Keratinocyte (primary cell): ENCODE measurements around the gene TMEM248. TPM values are rescaled to one million over a fixed set of nuclear protein-coding genes. Genes with fewer than 3 reads are reported as not detected.
"Not testable (repeated sequence)": the region's sequence is repeated elsewhere in the genome, so short reads cannot be mapped to it uniquely, and the experiment has no call there.

ENCODE experiments used
- DNase-seq: peaks from one replicate; pipeline ENCODE4 v3.0.0-alpha.2; 2011; ENCODE audit warnings: low read depth, missing footprints, low spot score
- FAIRE-seq: peaks from 2 replicates; lab custom pipeline; 2011; peaks lifted over from hg19 to GRCh38; lab: Jason Lieb, UNC
- H2AFZ ChIP-seq: 2 replicates; pipeline ENCODE4 v1.6.0; 2012; ENCODE audit warnings: low read length, control low read depth, inconsistent platforms; ENCODE audit not compliant: control insufficient read depth
- H3K27ac ChIP-seq: 2 replicates; pipeline ENCODE4 v1.5.1; 2011; ENCODE audit warnings: low read length; ENCODE audit not compliant: control insufficient read depth, insufficient read depth
- H3K27me3 ChIP-seq: 3 replicates; pipeline ENCODE4 v1.6.0; 2011; ENCODE audit warnings: low read length; ENCODE audit not compliant: control insufficient read depth, insufficient read depth; ENCODE audit errors: extremely low read depth
- H3K36me3 ChIP-seq, 2 experiments: 2 replicates in 1 of 2; 3 replicates in 1 of 2; pipeline ENCODE4 v1.5.1; 2011; ENCODE audit warnings: low read length in 2 of 2, mild to moderate bottlenecking in 1 of 2; ENCODE audit not compliant: control insufficient read depth in 2 of 2, insufficient read depth in 2 of 2; ENCODE audit errors: extremely low read depth in 1 of 2
- H3K4me1 ChIP-seq: 3 replicates; pipeline ENCODE4 v1.5.1; 2011; ENCODE audit warnings: low read length; ENCODE audit not compliant: control insufficient read depth, insufficient read depth; ENCODE audit errors: extremely low read depth
- H3K4me2 ChIP-seq: 3 replicates; pipeline ENCODE4 v1.6.0; 2011; ENCODE audit warnings: low read depth, low read length; ENCODE audit not compliant: control insufficient read depth, insufficient read depth; ENCODE audit errors: extremely low read depth
- H3K4me3 ChIP-seq, 3 experiments: fragments of 200-600 bp in 1 of 3; sonication (generic) in 1 of 3; 2 replicates in 2 of 3; 3 replicates in 1 of 3; pipeline ENCODE4 v1.5.1; 2011 to 2016; ENCODE audit warnings: low read length in 3 of 3, mild to moderate bottlenecking in 3 of 3, control low read depth in 2 of 3, inconsistent platforms in 1 of 3, low read depth in 1 of 3, mixed read lengths in 1 of 3, mixed run types in 1 of 3, moderate library complexity in 1 of 3; ENCODE audit not compliant: control insufficient read depth in 2 of 3, insufficient read depth in 2 of 3; ENCODE audit errors: extremely low read depth in 1 of 3
- H3K79me2 ChIP-seq: 2 replicates; pipeline ENCODE4 v1.6.0; 2012; ENCODE audit warnings: low read length; ENCODE audit not compliant: control insufficient read depth, insufficient read depth
- H3K9ac ChIP-seq: 3 replicates; pipeline ENCODE4 v1.6.0; 2011; ENCODE audit warnings: low read length; ENCODE audit not compliant: control insufficient read depth, insufficient read depth; ENCODE audit errors: extremely low read depth
- H3K9me1 ChIP-seq: 3 replicates; pipeline ENCODE4 v1.6.0; 2011; ENCODE audit warnings: low read length; ENCODE audit not compliant: control insufficient read depth, insufficient read depth; ENCODE audit errors: extremely low read depth
- H3K9me3 ChIP-seq: 2 replicates; pipeline ENCODE4 v1.5.1; 2012; ENCODE audit warnings: low read depth, low read length; ENCODE audit not compliant: control insufficient read depth
- H4K20me1 ChIP-seq: 3 replicates; pipeline ENCODE4 v1.6.0; 2011; ENCODE audit warnings: low read length; ENCODE audit not compliant: control insufficient read depth, insufficient read depth; ENCODE audit errors: extremely low read depth
- CTCF ChIP-seq, 3 experiments: IDR thresholded peaks in 1 of 3; conservative IDR thresholded peaks in 1 of 3; optimal IDR thresholded peaks in 1 of 3; 2 replicates in 2 of 3; 3 replicates in 1 of 3; pipeline versions ENCODE3 to v1.5.1; 2011; ENCODE audit warnings: low read length in 3 of 3, mild to moderate bottlenecking in 3 of 3, moderate library complexity in 2 of 3, control low read depth in 1 of 3, inconsistent platforms in 1 of 3; ENCODE audit not compliant: insufficient read depth in 2 of 3; ENCODE audit errors: extremely low read depth in 1 of 3
- EZH2 ChIP-seq: IDR thresholded peaks from one replicate; pipeline ENCODE4 v1.6.1; 2012; ENCODE audit warnings: inconsistent platforms, mild to moderate bottlenecking, low read length, moderate library complexity
- dilution Hi-C: fragments of 300-500 bp; cut with MboI; formaldehyde crosslinking; loops from one replicate; pipeline ENCODE4 v1.7.0; 2020; ENCODE audit warnings: low sequenced_read_pairs; ENCODE audit not compliant: extremely low pct_ligation_motif_present
- polyA plus RNA-seq, 5 experiments: library from polyadenylated mRNA; depleted of rRNA in 3 of 5; stranded (reverse) in 3 of 5; stranded (forward) in 1 of 5; unstranded in 1 of 5; fragments of >200 nt; gene quantifications; 1 replicate in 1 of 5; 2 replicates in 3 of 5; 3 replicates in 1 of 5; pipeline versions ENCODE4 v1.2.1 to v1.2.3, GENCODE V29; 2011 to 2012; ENCODE audit warnings: missing spikeins in 2 of 5, low read depth in 1 of 5, low replicate concordance in 1 of 5

The TMEM248 gene
- polyA plus RNA-seq, 1 donor (not counting 4 experiments of a cell fraction or from before 2014, with no cell fraction given), result 70.2 TPM

- no peak for DNase-seq
- Histone ChIP-seq H3K79me2 (no peaks in the 10 kb centered on the region), H3K36me3 (peaks cover 0 to 3% of the 10 kb centered on the region in 2 experiments), H3K9ac (no peak overlapping the region), H3K9me3 (no peaks in the 10 kb centered on the region), H3K4me2 (no peak overlapping the region), H2AFZ (no peak overlapping the region), H3K4me1 (peaks cover 5% of the 10 kb centered on the region), H3K9me1 (no peaks in the 10 kb centered on the region), H4K20me1 (no peaks in the 10 kb centered on the region), H3K4me3 (no peak overlapping the region), H3K27me3 (no peaks in the 10 kb centered on the region), H3K27ac (no peak overlapping the region)
- FAIRE-seq, result no peak
- TF ChIP-seq EZH2, result no peak
- no peak for TF ChIP-seq CTCF (optimal IDR thresholded peaks at IDR 0.05 in 1 of 3, IDR thresholded peaks at IDR 0.05 in 1 of 3, conservative IDR thresholded peaks at IDR 0.05 in 1 of 3; ENCODE audit: extremely low read depth in 1 of 3, insufficient read depth in 2 of 3, low read length in 3 of 3)
- dilution Hi-C loops, result no loop called here
These were observed 34.9 kb upstream of the TMEM248 start for GRCh38 chr7:66886152-66886551.

GRCh38 chr7:66888223-66888622 lies 32.8 kb upstream of the TMEM248 start:
- H3K27me3 ChIP-seq, DNase-seq, FAIRE-seq, H3K9me1 ChIP-seq, dilution Hi-C loops, H3K79me2 ChIP-seq, H3K4me1 ChIP-seq, H3K27ac ChIP-seq, H3K9me3 ChIP-seq, H3K36me3 ChIP-seq, H4K20me1 ChIP-seq, H3K9ac ChIP-seq, H2AFZ ChIP-seq, H3K4me2 ChIP-seq, H3K4me3 ChIP-seq: not testable (repeated sequence)

GRCh38 chr7:66894463-66895080 lies 26.5 kb upstream of the TMEM248 start:
- H3K27me3 ChIP-seq, result no peaks in the 10 kb centered on the region
- H3K4me1 ChIP-seq, result no peaks in the 10 kb centered on the region
- H3K9ac ChIP-seq, result no peak overlapping the region
- no peak for FAIRE-seq
- no peak for TF ChIP-seq CTCF (optimal IDR thresholded peaks at IDR 0.05 in 1 of 3, IDR thresholded peaks at IDR 0.05 in 1 of 3, conservative IDR thresholded peaks at IDR 0.05 in 1 of 3; ENCODE audit: extremely low read depth in 1 of 3, insufficient read depth in 2 of 3, low read length in 3 of 3)
- TF ChIP-seq EZH2, result no peak
- H3K4me3 ChIP-seq, result no peak overlapping the region
- no peaks in the 10 kb centered on the region for H3K9me3 ChIP-seq
- dilution Hi-C loops, result no loop called here
- no peaks in the 10 kb centered on the region for H3K36me3 ChIP-seq
- H2AFZ ChIP-seq, result no peak overlapping the region
- no peak overlapping the region for H3K4me2 ChIP-seq
- DNase-seq, result no peak
- H3K9me1 ChIP-seq, result no peaks in the 10 kb centered on the region
- H4K20me1 ChIP-seq, result no peaks in the 10 kb centered on the region
- H3K27ac ChIP-seq, result no peak overlapping the region
- no peaks in the 10 kb centered on the region for H3K79me2 ChIP-seq
